AG20443 (cell line): Measurements from ENCODE around the gene NHS.

Experiments
- DNase-seq: peaks from one replicate; pipeline ENCODE4 v3.0.0; 2012; ENCODE audit warnings: low spot score, mixed read lengths

NHS gene

GRCh38 chrX:17374619-17375366 lies at the start of gene NHS:
Gene NHS (plus strand): TSS chrX:17375200. CDS start chrX:17375758, 558 bp downstream.
- peak; percentile 89 for DNase-seq

- DNase-seq = no peak
Observed at GRCh38 chrX:17328837-17329236, 46.2 kb upstream of the NHS start.

GRCh38 chrX:17336377-17336776 lies 38.6 kb upstream of the NHS start:
- DNase-seq = no peak

GRCh38 chrX:17355976-17356375 lies 19.0 kb upstream of the NHS start:
- no peak for DNase-seq

- DNase-seq = peak; percentile 23
Observed at GRCh38 chrX:17359500-17359899, 15.5 kb upstream of the NHS start.

- no peak for DNase-seq
Observed at GRCh38 chrX:17361620-17362019, 13.4 kb upstream of the NHS start.

- no peak for DNase-seq
Observed at GRCh38 chrX:17368002-17368401, 7.0 kb upstream of the NHS start.

- no peak for DNase-seq
Observed at GRCh38 chrX:17369309-17369708, 5.7 kb upstream of the NHS start.

GRCh38 chrX:17370191-17370590 lies 4.8 kb upstream of the NHS start:
- DNase-seq = no peak

GRCh38 chrX:17372052-17372451 lies 2.9 kb upstream of the NHS start:
- DNase-seq = no peak

GRCh38 chrX:17373337-17373736 lies 1.7 kb upstream of the NHS start:
- no peak for DNase-seq

- DNase-seq = no peak
Observed at GRCh38 chrX:17375367-17375636, 302 bp downstream of the NHS start.

GRCh38 chrX:17375637-17376430 lies 834 bp downstream of the NHS start:
- peak; percentile 47 for DNase-seq

- DNase-seq = peak; percentile 14
Observed at GRCh38 chrX:17376431-17377077, 1.6 kb downstream of the NHS start.

GRCh38 chrX:17377091-17377717 lies 2.2 kb downstream of the NHS start:
- peak; percentile 51 for DNase-seq

GRCh38 chrX:17377795-17378194 lies 2.8 kb downstream of the NHS start:
- DNase-seq = no peak

- no peak for DNase-seq
Observed at GRCh38 chrX:17380221-17380620, 5.2 kb downstream of the NHS start.

GRCh38 chrX:17390419-17390850 lies 15.4 kb downstream of the NHS start:
- no peak for DNase-seq

GRCh38 chrX:17395154-17395553 lies 20.2 kb downstream of the NHS start:
- DNase-seq = no peak

GRCh38 chrX:17397074-17397473 lies 22.1 kb downstream of the NHS start:
- DNase-seq = no peak

GRCh38 chrX:17403189-17403691 lies 28.2 kb downstream of the NHS start:
- DNase-seq = no peak

- no peak for DNase-seq
Observed at GRCh38 chrX:17403972-17404371, 29.0 kb downstream of the NHS start.
